ENCODE data around the gene CD109.
"Not testable (repeated sequence)": the region's sequence is repeated elsewhere in the genome, so short reads cannot be mapped to it uniquely, and the experiment has no call there.

CD109 gene

GRCh38 chr6:73791336-73791735 is 95.3 kb downstream of the CD109 start:
- DNase-seq (ENCODE audit: low read depth in 3 of 3) = no peak

DNA sequence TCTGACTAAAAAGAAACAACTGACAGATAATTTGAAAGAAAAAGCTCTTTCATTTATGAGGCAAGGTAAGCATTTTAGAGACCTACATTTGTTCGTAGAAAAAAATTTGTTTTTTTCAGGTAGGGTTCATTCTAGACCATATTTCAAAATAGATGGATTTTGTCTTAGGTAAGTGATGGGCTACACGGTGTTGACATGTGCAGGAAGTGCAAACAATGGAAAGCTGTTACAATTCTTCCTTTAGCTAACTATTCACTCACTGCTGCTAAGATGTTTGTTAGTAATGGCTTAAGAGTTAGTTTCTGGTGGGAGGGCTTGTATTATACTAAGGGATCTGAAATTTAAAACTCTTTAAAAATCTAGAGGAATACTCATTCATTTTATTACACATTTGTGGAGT is 96.7 kb downstream of the CD109 start:
- no peak for DNase-seq (ENCODE audit: low read depth in 3 of 3)

DNA sequence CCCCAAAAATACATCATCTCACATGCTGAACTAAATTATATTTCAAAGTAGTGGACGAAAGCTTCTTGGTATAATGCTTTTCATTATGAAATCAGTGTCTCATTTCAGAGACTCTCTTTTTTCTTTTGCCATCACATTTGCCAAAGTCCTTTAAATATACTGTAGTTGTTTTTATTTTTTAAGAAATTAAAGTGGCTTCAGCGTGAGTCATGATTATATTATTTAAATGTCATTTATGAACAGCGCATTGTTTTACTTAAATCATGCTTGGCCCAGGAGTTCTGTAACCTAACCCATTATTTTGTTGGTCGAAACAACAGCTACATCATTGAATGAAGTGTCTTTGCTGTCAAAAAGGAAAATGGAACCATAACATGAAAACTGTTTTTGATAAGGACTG is 100.9 kb downstream of the CD109 start:
- no peak for DNase-seq (ENCODE audit: low read depth in 3 of 3)

GRCh38 chr6:73797861-73798260 is 101.9 kb downstream of the CD109 start:
- DNase-seq (ENCODE audit: low read depth in 3 of 3) = no peak

DNA sequence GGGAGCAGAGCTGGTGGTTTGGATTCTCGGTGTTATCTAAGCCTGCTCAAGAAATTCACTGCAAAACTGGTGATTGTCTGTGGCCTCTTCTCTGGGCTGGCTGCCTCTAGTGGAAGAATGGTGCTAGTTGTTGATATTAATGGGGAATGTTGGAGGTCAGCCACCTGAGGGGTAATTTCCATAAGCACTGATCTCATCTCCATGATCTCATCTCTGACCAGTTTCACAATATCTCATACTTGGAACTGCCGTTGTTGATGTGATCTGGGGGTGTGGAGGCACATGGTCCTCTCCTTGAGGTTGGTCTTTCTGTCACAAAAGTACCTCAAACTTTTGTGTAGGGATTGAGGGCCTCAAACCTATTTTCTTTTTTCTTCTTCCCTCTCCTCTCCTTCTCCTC is 102.6 kb downstream of the CD109 start:
- DNase-seq (ENCODE audit: low read depth in 3 of 3) = no peak

DNA sequence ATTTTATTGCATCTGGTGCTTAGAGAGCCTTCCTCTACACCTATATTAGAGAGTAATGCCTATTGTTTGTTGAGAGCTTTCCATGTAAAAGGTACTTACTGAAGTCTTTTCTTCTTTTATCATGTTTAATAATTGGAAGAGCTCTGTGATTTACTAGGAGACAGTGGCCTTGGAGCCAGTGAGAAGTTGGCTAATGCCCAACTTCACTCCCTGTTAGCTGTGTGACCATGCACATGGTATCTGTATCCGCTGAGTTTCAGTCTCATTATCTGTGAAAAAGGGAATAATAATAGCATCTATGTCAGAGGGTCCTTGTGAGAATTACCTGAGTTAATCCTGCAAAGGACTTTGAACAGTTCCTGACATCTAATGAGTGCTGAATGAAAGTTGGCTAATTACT is 105.0 kb downstream of the CD109 start:
- DNase-seq (ENCODE audit: low read depth in 3 of 3) = no peak

DNA sequence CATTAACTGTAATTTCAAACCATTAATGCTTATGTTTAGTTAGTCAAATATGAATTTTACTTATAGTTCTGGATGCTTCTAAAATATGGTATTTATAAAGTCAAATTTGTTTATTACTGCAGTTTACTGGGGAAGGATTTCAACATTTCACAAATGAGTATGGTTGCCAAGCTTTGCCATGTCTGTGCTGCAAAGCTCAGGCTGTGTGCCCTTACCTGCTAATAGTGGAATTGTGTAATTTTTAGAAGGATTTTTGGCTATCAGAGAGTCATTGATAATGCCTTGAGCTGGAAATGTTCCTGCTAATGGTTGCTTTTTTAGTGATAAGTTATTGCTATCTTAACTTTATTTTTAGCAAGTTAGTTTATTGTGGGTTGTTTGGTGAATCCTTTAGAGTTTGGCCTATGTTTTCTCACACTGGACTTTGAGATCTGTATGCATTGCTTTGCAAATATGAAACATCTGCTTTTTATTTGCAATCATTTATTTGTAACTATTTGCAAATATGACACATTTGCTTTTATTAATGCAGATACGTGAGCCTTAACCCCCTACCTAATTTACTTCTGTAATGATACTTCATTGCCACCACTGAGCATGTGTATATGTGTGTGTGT is 105.8 kb downstream of the CD109 start:
- no peak for DNase-seq (ENCODE audit: low read depth in 3 of 3)

GRCh38 chr6:73802366-73802765 is 106.4 kb downstream of the CD109 start:
- no peak for DNase-seq (ENCODE audit: low read depth in 3 of 3)

- no peak for DNase-seq (ENCODE audit: low read depth in 3 of 3)
Measured at GRCh38 chr6:73803562-73804241, 107.7 kb downstream of the CD109 start.

DNA sequence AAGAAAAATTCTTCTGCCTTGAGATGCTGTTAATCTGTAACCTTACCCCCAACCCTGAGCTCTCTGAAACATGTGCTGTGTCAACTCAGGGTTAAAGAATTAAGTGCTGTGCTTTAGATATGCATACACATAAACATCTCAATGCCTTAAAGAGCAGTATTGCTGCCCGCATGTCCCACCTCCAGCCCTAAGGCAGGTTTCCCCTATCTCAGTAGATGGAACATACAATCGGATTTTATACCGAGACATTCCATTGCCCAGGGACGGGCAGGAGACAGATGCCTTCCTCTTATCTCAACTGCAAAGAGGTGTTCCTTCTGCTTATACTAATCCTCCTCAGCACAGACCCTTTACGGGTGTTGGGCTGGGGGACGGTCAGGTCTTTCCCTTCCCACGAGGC is 109.2 kb downstream of the CD109 start:
- not testable (repeated sequence) for DNase-seq (ENCODE audit: low read depth in 3 of 3)

DNA sequence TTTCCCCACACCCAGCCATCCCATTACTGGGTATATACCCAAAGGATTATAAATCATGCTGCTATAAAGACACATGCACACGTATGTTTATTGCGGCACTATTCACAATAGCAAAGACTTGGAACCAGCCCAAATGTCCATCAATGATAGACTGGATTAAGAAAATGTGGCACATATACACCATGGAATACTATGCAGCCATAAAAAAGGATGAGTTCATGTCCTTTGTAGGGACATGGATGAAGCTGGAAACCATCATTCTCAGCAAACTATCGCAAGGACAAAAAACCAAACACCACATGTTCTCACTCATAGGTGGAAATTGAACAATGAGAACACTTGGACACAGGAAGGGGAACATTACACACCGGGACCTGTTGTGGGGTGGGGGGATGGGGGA is 110.0 kb downstream of the CD109 start:
- DNase-seq (ENCODE audit: low read depth in 3 of 3) = not testable (repeated sequence)

- no peak for DNase-seq (ENCODE audit: low read depth in 3 of 3)
Measured at GRCh38 chr6:73811706-73812105, 115.7 kb downstream of the CD109 start.

DNA sequence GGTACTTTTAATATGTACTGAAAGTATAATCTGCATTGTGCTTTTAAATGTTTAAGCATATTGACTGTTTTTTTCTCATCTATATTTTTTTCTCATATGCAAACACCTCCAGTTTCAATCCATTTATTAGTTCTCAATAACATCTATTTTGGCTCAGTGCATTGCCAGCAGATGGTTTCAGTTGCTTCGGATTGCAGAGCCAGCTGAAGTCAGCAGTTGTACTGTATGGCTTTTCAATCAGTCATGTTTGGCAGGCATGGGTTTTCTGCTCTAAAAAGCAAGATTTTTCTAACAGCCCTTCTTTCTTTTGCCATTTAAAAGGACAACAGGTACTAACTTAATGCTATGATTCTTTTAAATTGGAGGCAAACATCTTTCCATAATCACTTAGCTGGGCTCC is 121.2 kb downstream of the CD109 start:
- DNase-seq (ENCODE audit: low read depth in 3 of 3) = no peak

DNA sequence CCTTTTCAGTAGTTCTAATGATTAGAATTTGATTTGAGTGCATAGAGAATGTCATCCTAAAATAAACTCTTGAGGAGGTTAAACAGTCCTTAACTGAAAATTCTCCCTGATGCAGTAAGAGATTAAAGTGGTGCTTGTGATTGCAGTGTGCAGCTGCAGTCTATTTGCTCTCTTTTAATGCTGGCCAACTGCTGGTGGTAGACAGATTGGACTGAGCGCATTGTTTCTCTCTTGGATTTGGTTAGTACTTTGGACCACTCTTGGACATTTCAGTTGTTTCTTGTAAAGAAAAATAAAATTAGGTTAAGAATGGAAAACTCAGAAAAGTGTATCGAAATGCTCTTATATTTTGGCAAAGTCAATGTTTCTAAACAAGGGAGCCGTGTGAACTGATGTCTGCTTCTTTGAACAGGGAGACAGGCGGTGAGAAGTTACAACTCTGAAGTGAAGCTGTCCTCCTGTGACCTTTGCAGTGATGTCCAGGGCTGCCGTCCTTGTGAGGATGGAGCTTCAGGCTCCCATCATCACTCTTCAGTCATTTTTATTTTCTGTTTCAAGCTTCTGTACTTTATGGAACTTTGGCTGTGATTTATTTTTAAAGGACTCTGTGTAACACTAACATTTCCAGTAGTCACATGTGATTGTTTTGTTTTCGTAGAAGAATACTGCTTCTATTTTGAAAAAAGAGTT is 127.2 kb downstream of the CD109 start:
- no peak for DNase-seq (ENCODE audit: low read depth in 3 of 3)

DNA sequence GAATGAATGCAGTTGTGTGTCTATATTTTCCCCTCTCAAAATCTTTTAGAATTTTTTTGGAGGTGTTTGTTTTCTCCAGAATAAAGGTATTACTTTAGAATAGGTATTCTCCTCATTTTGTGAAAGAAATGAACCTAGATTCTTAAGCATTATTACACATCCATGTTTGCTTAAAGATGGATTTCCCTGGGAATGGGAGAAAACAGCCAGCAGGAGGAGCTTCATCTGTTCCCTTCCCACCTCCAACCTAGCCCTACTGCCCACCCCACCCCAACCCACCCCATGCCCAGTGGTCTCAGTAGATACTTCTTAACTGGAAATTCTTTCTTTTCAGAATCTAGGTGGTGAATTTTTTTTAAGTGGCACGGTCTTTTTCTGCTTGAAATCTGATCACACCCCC is 127.8 kb downstream of the CD109 start:
- DNase-seq (ENCODE audit: low read depth in 3 of 3) = no peak

- no peak for DNase-seq (ENCODE audit: low read depth in 3 of 3)
Measured at GRCh38 chr6:73826571-73826970, 130.6 kb downstream of the CD109 start.

DNA sequence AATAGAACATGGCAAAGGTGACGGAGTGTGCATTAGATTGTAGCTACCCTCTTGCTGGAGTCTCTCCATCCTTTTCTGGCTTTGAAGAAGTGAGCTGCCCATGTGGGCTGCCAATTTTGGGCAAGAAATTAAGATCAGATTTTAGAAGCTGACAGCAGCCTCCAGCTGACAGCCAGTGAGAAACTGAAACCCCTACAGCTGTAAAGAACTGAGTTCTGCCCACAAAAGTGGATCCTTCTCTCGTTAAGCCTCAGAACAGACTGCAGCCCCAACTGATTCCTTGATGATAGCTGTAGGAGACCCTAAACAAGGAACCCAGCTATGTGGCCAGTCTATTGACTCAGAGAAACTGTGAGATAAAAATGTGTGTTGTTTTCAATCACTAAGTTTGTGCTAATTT is 134.1 kb downstream of the CD109 start:
- no peak for DNase-seq (ENCODE audit: low read depth in 3 of 3)

DNA sequence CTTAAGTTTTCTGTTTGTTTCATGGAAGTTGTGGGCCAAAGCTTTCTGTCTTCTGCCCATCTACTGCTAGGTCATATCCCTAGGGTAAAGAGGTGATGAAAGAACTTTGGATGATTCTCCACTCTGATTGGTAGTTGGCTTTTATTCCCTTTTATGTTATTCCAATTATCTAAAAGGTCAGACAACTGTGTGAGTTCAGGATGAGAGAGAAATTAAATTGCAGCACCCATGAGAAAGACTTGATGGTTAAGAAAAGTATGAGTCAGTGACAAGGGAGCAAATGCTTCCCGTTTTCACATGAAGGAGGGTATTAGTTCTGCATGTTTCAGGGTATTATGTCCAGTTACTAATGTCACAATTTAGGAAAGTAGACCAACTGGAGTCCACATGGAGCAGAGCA is 136.3 kb downstream of the CD109 start:
- DNase-seq (ENCODE audit: low read depth in 3 of 3) = no peak

- not testable (repeated sequence) for DNase-seq (ENCODE audit: low read depth in 3 of 3)
Measured at GRCh38 chr6:73844696-73845095, 148.7 kb downstream of the CD109 start.

DNA sequence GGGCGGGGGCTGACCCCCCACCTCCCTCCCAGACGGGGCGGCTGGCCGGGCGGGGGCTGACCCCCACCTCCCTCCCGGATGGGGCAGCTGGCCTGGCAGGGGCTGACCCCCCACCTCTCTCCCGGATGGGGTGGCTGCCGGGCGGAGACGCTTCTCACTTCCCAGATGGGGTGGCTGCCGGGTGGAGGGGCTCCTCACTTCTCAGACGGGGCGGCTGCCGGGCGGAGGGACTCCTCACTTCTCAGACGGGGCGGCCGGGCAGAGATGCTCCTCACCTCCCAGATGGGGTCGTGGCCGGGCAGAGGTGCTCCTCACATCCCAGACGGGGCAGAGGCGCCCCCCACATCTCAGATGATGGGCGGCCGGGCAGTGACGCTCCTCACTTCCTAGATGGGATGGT is 155.0 kb downstream of the CD109 start:
- DNase-seq (ENCODE audit: low read depth in 3 of 3) = not testable (repeated sequence)

DNA sequence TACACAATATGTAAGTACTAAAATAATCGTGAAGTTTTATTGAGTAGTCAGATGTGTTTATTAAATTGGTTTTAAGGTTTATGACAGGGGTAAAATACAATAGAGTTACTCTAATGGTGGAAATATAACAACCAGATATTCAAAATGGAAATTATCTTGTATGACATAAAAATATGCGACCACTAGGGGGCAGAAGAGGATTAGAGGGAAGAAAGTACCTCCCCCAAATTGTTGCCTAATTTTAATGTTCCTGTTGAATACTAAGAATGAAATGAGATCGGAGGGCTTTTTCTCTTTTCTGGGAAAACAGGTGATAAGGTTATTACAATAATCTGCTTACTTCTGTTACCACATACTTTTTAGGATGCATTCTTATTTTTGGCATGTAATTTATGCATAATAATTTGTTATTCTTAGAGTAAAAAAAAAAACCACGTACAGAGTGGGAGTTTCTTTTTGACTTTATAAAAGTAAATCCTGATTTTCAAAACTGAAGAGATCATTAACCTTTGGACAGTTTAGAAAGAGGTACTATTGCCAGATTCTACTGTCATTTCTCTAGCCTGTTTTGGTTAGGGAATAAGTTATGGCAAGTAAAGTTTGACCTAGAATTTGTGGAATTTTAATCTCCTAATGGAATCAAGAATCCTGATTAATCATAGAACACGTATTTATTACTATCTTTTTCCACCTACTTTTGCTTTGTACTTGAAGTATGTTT is 159.2 kb downstream of the CD109 start:
- DNase-seq (ENCODE audit: low read depth in 3 of 3) = peak in 1 of 3 experiments; percentile 5

DNA sequence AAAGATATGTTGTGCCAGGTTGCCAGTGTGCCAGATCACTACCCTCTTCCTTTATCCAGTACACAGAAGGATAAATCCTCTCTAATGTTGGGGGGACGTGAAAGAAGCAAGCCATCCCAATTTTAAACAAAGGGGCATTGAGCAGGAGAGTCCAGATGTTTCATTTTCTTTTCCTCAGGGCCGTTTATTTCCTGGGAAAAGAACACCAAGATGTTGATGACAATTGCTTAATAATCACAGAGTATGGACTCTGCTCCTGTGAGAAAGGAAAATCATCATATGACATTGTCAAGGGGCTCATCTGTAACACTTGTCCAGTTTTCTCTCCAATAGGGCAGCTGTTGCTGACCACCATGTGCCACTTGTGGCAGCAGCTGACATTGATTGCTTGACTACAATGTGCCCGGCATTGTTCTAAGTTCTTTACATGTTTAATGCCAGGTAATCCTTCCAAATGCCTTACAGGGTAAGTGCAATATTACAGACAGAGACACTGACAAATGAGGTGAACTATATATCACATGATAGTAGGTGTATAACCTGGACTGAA is 161.4 kb downstream of the CD109 start:
- no peak for DNase-seq (ENCODE audit: low read depth in 3 of 3)

Measured in stimulated activated CD4-positive, alpha-beta T cell treated with anti-CD3 and anti-CD28 coated beads, TNF-alpha, amount 100 ng/mL, for 24 hours (primary cell).